ENCODE measurements around the gene GALK2. TPM values are rescaled to one million over a fixed set of nuclear protein-coding genes. Genes with fewer than 3 reads are reported as not detected.

Gene GALK2
- total RNA-seq, 3 donors from 2014 or later (not counting 1 experiment from before 2014, with no cell fraction given): 19.1 to 24.3 (median 23.6) TPM

DNA sequence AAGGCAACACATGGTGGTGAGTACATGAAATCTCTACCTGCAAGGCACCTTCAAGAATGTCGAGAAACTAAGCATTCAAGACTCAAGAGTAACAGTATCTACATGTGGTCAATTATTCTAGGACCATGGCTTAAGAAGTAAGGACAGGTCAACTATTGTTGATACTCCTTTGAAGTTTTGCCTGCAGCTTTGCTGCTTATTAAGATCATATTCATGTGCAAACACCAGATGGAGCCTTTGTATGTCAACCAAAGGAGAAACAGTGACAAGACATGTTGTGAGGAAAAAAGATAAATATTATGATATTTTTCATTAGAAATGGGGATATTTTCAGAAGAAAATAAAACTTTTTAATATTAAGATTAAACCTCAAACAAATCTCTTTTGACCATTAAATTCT, 200.7 kb downstream of the GALK2 start:
- H3K9me3 Mint-ChIP-seq: no peaks in the 10 kb centered on the region
- intact Hi-C loops (cut with micrococcal nuclease): no loop called here
- H3K27me3 Mint-ChIP-seq (ENCODE audit: low read depth in 2 of 2): no peaks in the 10 kb centered on the region
- DNase-seq (no peak), ATAC-seq (no peak)
- H3K4me3 Mint-ChIP-seq: no peak overlapping the region
- H3K27ac ChIP-seq (ENCODE audit: low read length): no peak overlapping the region
- H3K36me3 ChIP-seq (ENCODE audit: control insufficient read depth, insufficient read depth, low read length): no peaks in the 10 kb centered on the region
- no peak overlapping the region for H3K4me3 ChIP-seq (ENCODE audit: low read length)
- TF ChIP-seq, protein P1, sequence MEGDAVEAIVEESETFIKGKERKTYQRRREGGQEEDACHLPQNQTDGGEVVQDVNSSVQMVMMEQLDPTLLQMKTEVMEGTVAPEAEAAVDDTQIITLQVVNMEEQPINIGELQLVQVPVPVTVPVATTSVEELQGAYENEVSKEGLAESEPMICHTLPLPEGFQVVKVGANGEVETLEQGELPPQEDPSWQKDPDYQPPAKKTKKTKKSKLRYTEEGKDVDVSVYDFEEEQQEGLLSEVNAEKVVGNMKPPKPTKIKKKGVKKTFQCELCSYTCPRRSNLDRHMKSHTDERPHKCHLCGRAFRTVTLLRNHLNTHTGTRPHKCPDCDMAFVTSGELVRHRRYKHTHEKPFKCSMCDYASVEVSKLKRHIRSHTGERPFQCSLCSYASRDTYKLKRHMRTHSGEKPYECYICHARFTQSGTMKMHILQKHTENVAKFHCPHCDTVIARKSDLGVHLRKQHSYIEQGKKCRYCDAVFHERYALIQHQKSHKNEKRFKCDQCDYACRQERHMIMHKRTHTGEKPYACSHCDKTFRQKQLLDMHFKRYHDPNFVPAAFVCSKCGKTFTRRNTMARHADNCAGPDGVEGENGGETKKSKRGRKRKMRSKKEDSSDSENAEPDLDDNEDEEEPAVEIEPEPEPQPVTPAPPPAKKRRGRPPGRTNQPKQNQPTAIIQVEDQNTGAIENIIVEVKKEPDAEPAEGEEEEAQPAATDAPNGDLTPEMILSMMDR (IDR thresholded peaks at IDR 0.05): no peak
- no peak overlapping the region for H3K27ac Mint-ChIP-seq
- H3K27me3 ChIP-seq (ENCODE audit: control insufficient read depth, insufficient read depth, low read length): no peaks in the 10 kb centered on the region
- no peaks in the 10 kb centered on the region for H3K4me1 Mint-ChIP-seq
- no peaks in the 10 kb centered on the region for H3K4me1 ChIP-seq (ENCODE audit: control insufficient read depth, insufficient read depth, low read length)
- H3K36me3 Mint-ChIP-seq: no peaks in the 10 kb centered on the region
- H3K9me3 ChIP-seq (ENCODE audit: control insufficient read depth, insufficient read depth, low read length): no peaks in the 10 kb centered on the region
- 85% methylated on average over 1 of the region's 1 CpG for WGBS (ENCODE audit: insufficient coverage)

DNA sequence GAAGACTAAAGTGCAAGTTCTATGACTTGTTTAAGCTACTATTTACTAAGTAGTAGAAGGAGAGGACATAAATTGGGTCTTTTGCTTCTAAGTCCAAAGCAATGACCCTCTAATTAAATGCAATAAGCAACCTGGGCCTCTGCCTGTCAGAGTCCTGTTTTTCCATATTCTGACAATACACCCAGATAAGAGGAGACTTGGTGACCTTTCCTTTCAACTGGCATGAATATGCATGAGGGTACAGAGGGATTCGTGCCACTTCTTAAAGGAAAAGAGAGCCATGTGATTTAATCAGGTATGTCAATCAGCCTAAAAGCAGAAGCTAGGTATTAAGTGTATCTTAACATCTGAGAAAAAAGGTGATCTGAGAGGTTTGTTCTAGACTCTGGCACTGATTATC, 202.3 kb downstream of the GALK2 start:
- no peak overlapping the region for H3K27ac Mint-ChIP-seq
- no peak overlapping the region for H3K4me3 Mint-ChIP-seq
- no peaks in the 10 kb centered on the region for H3K9me3 Mint-ChIP-seq
- Histone ChIP-seq H3K36me3 (ENCODE audit: control insufficient read depth, insufficient read depth, low read length) (no peaks in the 10 kb centered on the region), H3K27ac (ENCODE audit: low read length) (no peak overlapping the region), H3K4me3 (ENCODE audit: low read length) (no peak overlapping the region), H3K27me3 (ENCODE audit: control insufficient read depth, insufficient read depth, low read length) (no peaks in the 10 kb centered on the region), H3K9me3 (ENCODE audit: control insufficient read depth, insufficient read depth, low read length) (no peaks in the 10 kb centered on the region), H3K4me1 (ENCODE audit: control insufficient read depth, insufficient read depth, low read length) (no peaks in the 10 kb centered on the region)
- intact Hi-C loops (cut with micrococcal nuclease): no loop called here
- ATAC-seq (no peak), DNase-seq (no peak)
- WGBS (ENCODE audit: insufficient coverage): 92% methylated on average over 1 of the region's 1 CpG
- no peaks in the 10 kb centered on the region for H3K36me3 Mint-ChIP-seq
- TF ChIP-seq, protein P1 (IDR thresholded peaks at IDR 0.05): no peak
- H3K27me3 Mint-ChIP-seq (ENCODE audit: low read depth in 2 of 2): no peaks in the 10 kb centered on the region
- H3K4me1 Mint-ChIP-seq: no peaks in the 10 kb centered on the region

DNA sequence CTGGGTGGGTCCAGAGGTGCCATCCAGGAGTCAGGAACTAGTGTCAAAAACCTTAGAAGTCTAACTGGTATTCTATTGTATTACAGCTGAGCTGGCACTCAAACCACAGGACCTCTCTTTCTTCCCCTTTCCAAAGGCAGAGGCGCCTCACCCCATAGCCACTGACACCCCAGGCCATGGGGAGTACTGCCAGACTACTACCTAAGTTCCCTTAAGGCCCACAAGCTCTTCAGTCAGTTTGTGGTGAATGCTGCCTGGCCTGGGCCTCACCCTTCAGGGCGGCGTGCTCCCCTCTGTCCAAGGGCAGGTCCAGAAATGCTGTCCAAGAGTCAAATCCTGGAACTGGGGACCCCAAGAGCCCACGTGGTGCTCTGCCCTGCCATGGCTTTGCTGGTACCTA, 209.9 kb downstream of the GALK2 start:
- no peak overlapping the region for H3K4me3 ChIP-seq (ENCODE audit: low read length)
- H3K4me3 Mint-ChIP-seq: no peak overlapping the region
- H3K27me3 Mint-ChIP-seq (ENCODE audit: low read depth in 2 of 2): peaks cover 0 to 10% of the 10 kb centered on the region in 2 donors
- H3K9me3 ChIP-seq (ENCODE audit: control insufficient read depth, insufficient read depth, low read length): no peaks in the 10 kb centered on the region
- TF ChIP-seq, protein P1 (IDR thresholded peaks at IDR 0.05): no peak
- no peaks in the 10 kb centered on the region for H3K36me3 ChIP-seq (ENCODE audit: control insufficient read depth, insufficient read depth, low read length)
- no peaks in the 10 kb centered on the region for H3K36me3 Mint-ChIP-seq
- H3K4me1 Mint-ChIP-seq: no peaks in the 10 kb centered on the region
- H3K9me3 Mint-ChIP-seq: no peaks in the 10 kb centered on the region
- H3K27ac ChIP-seq (ENCODE audit: low read length): no peak overlapping the region
- no peak for ATAC-seq
- no peaks in the 10 kb centered on the region for H3K4me1 ChIP-seq (ENCODE audit: control insufficient read depth, insufficient read depth, low read length)
- DNase-seq: no peak
- WGBS (ENCODE audit: insufficient coverage): 87% methylated on average over 4 of the region's 4 CpGs
- no peaks in the 10 kb centered on the region for H3K27me3 ChIP-seq (ENCODE audit: control insufficient read depth, insufficient read depth, low read length)
- H3K27ac Mint-ChIP-seq: no peak overlapping the region
- intact Hi-C loops (cut with micrococcal nuclease): no loop called here

DNA sequence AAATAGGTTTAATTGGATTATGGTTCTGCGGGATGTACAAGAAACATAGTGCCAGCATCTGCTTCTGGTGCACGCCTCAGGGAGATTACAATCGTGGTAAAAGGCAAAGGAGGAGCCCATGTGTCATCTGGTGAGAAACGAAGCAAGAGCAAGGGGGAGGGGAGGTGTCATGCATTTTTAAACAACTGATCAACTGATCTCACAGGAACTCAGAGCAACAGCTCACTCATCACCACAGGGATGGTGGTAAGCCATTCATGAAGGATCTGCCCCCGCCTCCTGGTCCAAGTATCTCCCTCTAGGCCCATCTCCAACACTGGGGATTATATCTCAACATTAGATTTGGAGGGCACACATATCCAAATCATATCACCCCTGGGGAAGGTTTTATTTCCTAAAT, 210.9 kb downstream of the GALK2 start:
- intact Hi-C loops (cut with micrococcal nuclease): no loop called here
- H3K4me3 Mint-ChIP-seq: no peak overlapping the region

More for the DNA sequence above, 210.9 kb downstream of the GALK2 start:
- no peaks in the 10 kb centered on the region for H3K4me1 ChIP-seq (ENCODE audit: control insufficient read depth, insufficient read depth, low read length)
- no peak for ATAC-seq
- H3K27ac ChIP-seq (ENCODE audit: low read length): no peak overlapping the region
- Mint-ChIP-seq H3K36me3 (no peaks in the 10 kb centered on the region), H3K27me3 (ENCODE audit: low read depth in 2 of 2) (peaks cover 0 to 10% of the 10 kb centered on the region in 2 donors), H3K4me1 (no peaks in the 10 kb centered on the region), H3K27ac (no peak overlapping the region), H3K9me3 (no peaks in the 10 kb centered on the region)
- DNase-seq: no peak
- no peak overlapping the region for H3K4me3 ChIP-seq (ENCODE audit: low read length)
- WGBS (ENCODE audit: insufficient coverage): 93% methylated on average over 4 of the region's 5 CpGs
- no peaks in the 10 kb centered on the region for H3K36me3 ChIP-seq (ENCODE audit: control insufficient read depth, insufficient read depth, low read length)
- no peaks in the 10 kb centered on the region for H3K27me3 ChIP-seq (ENCODE audit: control insufficient read depth, insufficient read depth, low read length)
- TF ChIP-seq, protein P1 (IDR thresholded peaks at IDR 0.05): no peak
- H3K9me3 ChIP-seq (ENCODE audit: control insufficient read depth, insufficient read depth, low read length): no peaks in the 10 kb centered on the region

Measured in natural killer cell (primary cell).